Activated CD4-positive, alpha-beta memory T cell treated with anti-CD3 and anti-CD28 coated beads, Interleukin-2, amount 10 ng/mL, durations not matched to agents 7 days and 5 days (primary cell): Measurements from ENCODE around the gene ECT2. TPM values are rescaled to one million over a fixed set of nuclear protein-coding genes. Genes with fewer than 3 reads are reported as not detected.
"Not testable (repeated sequence)": the region's sequence is repeated elsewhere in the genome, so short reads cannot be mapped to it uniquely, and the experiment has no call there.

Experiments
- CTCF ChIA-PET: fragments of 350-600 bp; sonication (Branson Sonifier 250); formaldehyde crosslinking; loops from one replicate; lab custom pipeline; 2021; ENCODE audit warnings: antibody characterized with exemption, inconsistent platforms; lab: Charles Lee
- POLR2A ChIA-PET: fragments of 350-600 bp; sonication (Branson Sonifier 250); formaldehyde crosslinking; loops from one replicate; lab custom pipeline; 2021; ENCODE audit warnings: antibody characterized with exemption; lab: Charles Lee
- DNase-seq: peaks from one replicate; pipeline ENCODE4 v3.0.0-alpha.2; 2020
- H3K27ac Mint-ChIP-seq: one replicate; pipeline ENCODE4 v1.8.0; 2021; ENCODE audit warnings: mild to moderate bottlenecking, mixed read lengths
- H3K27me3 Mint-ChIP-seq: one replicate; pipeline ENCODE4 v1.8.0; 2021; ENCODE audit warnings: mixed read lengths
- H3K36me3 Mint-ChIP-seq: one replicate; pipeline ENCODE4 v1.8.0; 2021; ENCODE audit warnings: low read depth, mixed read lengths
- H3K4me1 Mint-ChIP-seq: one replicate; pipeline ENCODE4 v1.8.0; 2021; ENCODE audit warnings: mixed read lengths
- H3K4me3 Mint-ChIP-seq: one replicate; pipeline ENCODE4 v1.8.0; 2021; ENCODE audit warnings: mild to moderate bottlenecking, mixed read lengths
- H3K9me3 Mint-ChIP-seq: one replicate; pipeline ENCODE4 v1.8.0; 2021; ENCODE audit warnings: mixed read lengths
- total RNA-seq, 2 experiments: library from RNA; stranded (reverse); gene quantifications; one replicate each; pipeline ENCODE4 v1.2.3, GENCODE V29; 2021

ECT2 gene
- total RNA-seq, 2 experiments from 2014 or later: 67.7 to 68.8 TPM

- no peak for DNase-seq
- ChIA-PET CTCF (interaction anchor here (1.4 kb wide), 1 partner anchor 11 kb away, joined by 3 read pairs; no protein-coding TSS in a partner anchor), POLR2A (no interaction called here)
- H3K27ac Mint-ChIP-seq: no peak overlapping the region
- H3K27me3 Mint-ChIP-seq: peaks cover 14% of the 10 kb centered on the region
- H3K4me3 Mint-ChIP-seq: no peak overlapping the region
- H3K36me3 Mint-ChIP-seq: no peaks in the 10 kb centered on the region
- H3K4me1 Mint-ChIP-seq: peaks cover 4% of the 10 kb centered on the region
- H3K9me3 Mint-ChIP-seq: no peaks in the 10 kb centered on the region
Measured at GRCh38 chr3:172847292-172847691, 96.8 kb downstream of the ECT2 start.

- Mint-ChIP-seq H3K9me3 (no peaks in the 10 kb centered on the region), H3K4me3 (no peak overlapping the region), H3K27ac (no peak overlapping the region), H3K36me3 (no peaks in the 10 kb centered on the region), H3K4me1 (peaks cover 4% of the 10 kb centered on the region), H3K27me3 (peaks cover 12% of the 10 kb centered on the region)
- POLR2A ChIA-PET: no interaction called here
- CTCF ChIA-PET: no interaction called here
- no peak for DNase-seq
Measured at GRCh38 chr3:172848910-172849309, 98.4 kb downstream of the ECT2 start.

- H3K4me3 Mint-ChIP-seq: no peak overlapping the region
- no peak for DNase-seq
- POLR2A ChIA-PET: no interaction called here
- CTCF ChIA-PET: no interaction called here
- no peaks in the 10 kb centered on the region for H3K9me3 Mint-ChIP-seq
- H3K27ac Mint-ChIP-seq: no peak overlapping the region
- no peaks in the 10 kb centered on the region for H3K4me1 Mint-ChIP-seq
- H3K36me3 Mint-ChIP-seq: no peaks in the 10 kb centered on the region
- peaks cover 13% of the 10 kb centered on the region for H3K27me3 Mint-ChIP-seq
Measured at GRCh38 chr3:172853005-172853404, 102.5 kb downstream of the ECT2 start.

GRCh38 chr3:172853921-172854666 is 103.6 kb downstream of the ECT2 start:
- H3K36me3 Mint-ChIP-seq: no peaks in the 10 kb centered on the region
- H3K9me3 Mint-ChIP-seq: no peaks in the 10 kb centered on the region
- no peaks in the 10 kb centered on the region for H3K4me1 Mint-ChIP-seq
- H3K27ac Mint-ChIP-seq: no peak overlapping the region
- no peak for DNase-seq
- H3K4me3 Mint-ChIP-seq: no peak overlapping the region
- CTCF ChIA-PET: no interaction called here
- H3K27me3 Mint-ChIP-seq: peaks cover 8% of the 10 kb centered on the region
- POLR2A ChIA-PET: no interaction called here

- no peaks in the 10 kb centered on the region for H3K36me3 Mint-ChIP-seq
Measured at GRCh38 chr3:172855037-172855436, 104.5 kb downstream of the ECT2 start.

GRCh38 chr3:172856795-172857742 is 106.5 kb downstream of the ECT2 start:
- CTCF ChIA-PET: no interaction called here
- H3K27me3 Mint-ChIP-seq: peaks cover 4% of the 10 kb centered on the region

More at GRCh38 chr3:172855037-172855436, 104.5 kb downstream of the ECT2 start:
- no peaks in the 10 kb centered on the region for H3K9me3 Mint-ChIP-seq
- H3K4me3 Mint-ChIP-seq: no peak overlapping the region
- ChIA-PET CTCF (no interaction called here), POLR2A (no interaction called here)
- DNase-seq: no peak
- no peaks in the 10 kb centered on the region for H3K4me1 Mint-ChIP-seq
- H3K27ac Mint-ChIP-seq: no peak overlapping the region
- H3K27me3 Mint-ChIP-seq: peaks cover 8% of the 10 kb centered on the region

GRCh38 chr3:172859041-172859440 is 108.5 kb downstream of the ECT2 start:
- POLR2A ChIA-PET: no interaction called here
- Mint-ChIP-seq H3K4me3 (no peak overlapping the region), H3K4me1 (no peaks in the 10 kb centered on the region), H3K27me3 (peaks cover 6% of the 10 kb centered on the region), H3K36me3 (no peaks in the 10 kb centered on the region), H3K9me3 (no peaks in the 10 kb centered on the region), H3K27ac (no peak overlapping the region)
- DNase-seq: no peak
- CTCF ChIA-PET: no interaction called here

More at GRCh38 chr3:172856795-172857742, 106.5 kb downstream of the ECT2 start:
- DNase-seq: no peak
- H3K27ac Mint-ChIP-seq: no peak overlapping the region
- H3K4me1 Mint-ChIP-seq: no peaks in the 10 kb centered on the region
- H3K36me3 Mint-ChIP-seq: no peaks in the 10 kb centered on the region
- H3K9me3 Mint-ChIP-seq: no peaks in the 10 kb centered on the region
- POLR2A ChIA-PET: no interaction called here
- no peak overlapping the region for H3K4me3 Mint-ChIP-seq

GRCh38 chr3:172866726-172867350 is 116.3 kb downstream of the ECT2 start:
- POLR2A ChIA-PET, H3K9me3 Mint-ChIP-seq, H3K27ac Mint-ChIP-seq, H3K27me3 Mint-ChIP-seq, H3K36me3 Mint-ChIP-seq, DNase-seq, H3K4me3 Mint-ChIP-seq, CTCF ChIA-PET, H3K4me1 Mint-ChIP-seq: not testable (repeated sequence)

GRCh38 chr3:172868582-172869200 is 118.2 kb downstream of the ECT2 start:
- ChIA-PET CTCF (no interaction called here), POLR2A (no interaction called here)
- H3K4me1 Mint-ChIP-seq: no peaks in the 10 kb centered on the region
- no peaks in the 10 kb centered on the region for H3K9me3 Mint-ChIP-seq
- no peak for DNase-seq
- no peak overlapping the region for H3K27ac Mint-ChIP-seq
- no peaks in the 10 kb centered on the region for H3K36me3 Mint-ChIP-seq
- no peak overlapping the region for H3K4me3 Mint-ChIP-seq
- peaks cover 7% of the 10 kb centered on the region for H3K27me3 Mint-ChIP-seq

- Mint-ChIP-seq H3K4me3 (no peak overlapping the region), H3K27ac (no peak overlapping the region), H3K9me3 (no peaks in the 10 kb centered on the region), H3K4me1 (no peaks in the 10 kb centered on the region), H3K36me3 (no peaks in the 10 kb centered on the region), H3K27me3 (peaks cover 7% of the 10 kb centered on the region)
- CTCF ChIA-PET: no interaction called here
- no peak for DNase-seq
- POLR2A ChIA-PET: no interaction called here
Measured at GRCh38 chr3:172869368-172869771, 118.8 kb downstream of the ECT2 start.

- POLR2A ChIA-PET: no interaction called here
- CTCF ChIA-PET: no interaction called here
- H3K27ac Mint-ChIP-seq: no peak overlapping the region
- H3K4me3 Mint-ChIP-seq: no peak overlapping the region
- no peaks in the 10 kb centered on the region for H3K36me3 Mint-ChIP-seq
- H3K27me3 Mint-ChIP-seq: peaks cover 7% of the 10 kb centered on the region
- no peaks in the 10 kb centered on the region for H3K4me1 Mint-ChIP-seq
- DNase-seq: no peak
- H3K9me3 Mint-ChIP-seq: no peaks in the 10 kb centered on the region
Measured at GRCh38 chr3:172869784-172870518, 119.4 kb downstream of the ECT2 start.
